SK-N-SH treated with all-trans-retinoic acid at 6 μM for 48 hours (cell line): Measurements from ENCODE around the gene PNMA6F.

Experiments
- ATAC-seq: fragments of 200-7000 bp; cut with Tn5 transposase; 3 replicates; pipeline ENCODE4 v1.9.1; 2020; ENCODE audit warnings: mild to moderate bottlenecking, moderate library complexity
- ARNTL ChIP-seq: fragments of 450-650 bp; formaldehyde crosslinking; IDR thresholded peaks from 2 replicates; pipeline ENCODE4 v1.5.0; 2020; ENCODE audit warnings: low read depth, mild to moderate bottlenecking, moderate library complexity, borderline replicate concordance
- BACH2 ChIP-seq: fragments of 250-450 bp; sonication (Bioruptor Pico); IDR thresholded peaks from 2 replicates; pipeline ENCODE4 v1.9.0; 2021; ENCODE audit warnings: mild to moderate bottlenecking, borderline replicate concordance
- CREB5 ChIP-seq: fragments of 250-450 bp; sonication (Bioruptor Pico); IDR thresholded peaks from 2 replicates; pipeline ENCODE4 v1.5.1; 2020; ENCODE audit warnings: low read depth, mild to moderate bottlenecking, moderate library complexity
- CSRNP3 ChIP-seq: fragments of 250-450 bp; sonication (Bioruptor Pico); IDR thresholded peaks from 2 replicates; pipeline ENCODE4 v1.5.1; 2021; ENCODE audit warnings: mild to moderate bottlenecking, moderate library complexity
- ESRRG ChIP-seq: fragments of 250-450 bp; sonication (Bioruptor Pico); IDR thresholded peaks from 2 replicates; pipeline ENCODE4 v1.6.1; 2021; ENCODE audit warnings: mild to moderate bottlenecking
- GLIS3 ChIP-seq: fragments of 250-450 bp; sonication (Bioruptor Pico); IDR thresholded peaks from 2 replicates; pipeline ENCODE4 v1.5.0; 2020; ENCODE audit warnings: mild to moderate bottlenecking, moderate library complexity
- ISL1 ChIP-seq: fragments of 250-450 bp; sonication (Bioruptor Pico); IDR thresholded peaks from 2 replicates; pipeline ENCODE4 v2.1.2; 2022; ENCODE audit warnings: mild to moderate bottlenecking, moderate library complexity
- OSR1 ChIP-seq: fragments of 250-450 bp; sonication (Bioruptor Pico); IDR thresholded peaks from 2 replicates; pipeline ENCODE4 v1.8.0; 2022; ENCODE audit warnings: moderate library complexity, mild to moderate bottlenecking, inconsistent platforms
- POU6F1 ChIP-seq: fragments of 250-450 bp; sonication (Bioruptor Pico); IDR thresholded peaks from 2 replicates; pipeline ENCODE4 v1.8.0; 2021; ENCODE audit warnings: low read depth, mild to moderate bottlenecking, moderate library complexity, borderline replicate concordance
- PPARA ChIP-seq: fragments of 250-450 bp; sonication (Bioruptor Pico); IDR thresholded peaks from 2 replicates; pipeline ENCODE4 v1.5.0; 2020; ENCODE audit warnings: mild to moderate bottlenecking, borderline replicate concordance
- RARB ChIP-seq: fragments of 250-450 bp; sonication (Bioruptor Pico); IDR thresholded peaks from 2 replicates; pipeline ENCODE4 v1.8.0; 2021; ENCODE audit warnings: mild to moderate bottlenecking, moderate library complexity
- SNAI2 ChIP-seq: fragments of 250-450 bp; sonication (Bioruptor Pico); IDR thresholded peaks from 2 replicates; pipeline ENCODE4 v1.5.0; 2020; ENCODE audit warnings: mild to moderate bottlenecking, moderate library complexity
- TCF4 ChIP-seq: fragments of 250-450 bp; sonication (Bioruptor Pico); IDR thresholded peaks from 2 replicates; pipeline ENCODE4 v1.8.0; 2021; ENCODE audit warnings: mild to moderate bottlenecking, moderate library complexity, borderline replicate concordance
- TOX ChIP-seq: fragments of 250-450 bp; sonication (Bioruptor Pico); IDR thresholded peaks from 2 replicates; pipeline ENCODE4 v1.8.0; 2021; ENCODE audit warnings: mild to moderate bottlenecking, moderate library complexity, borderline replicate concordance
- ZC3H10 ChIP-seq: fragments of 250-450 bp; sonication (Bioruptor Pico); IDR thresholded peaks from 2 replicates; pipeline ENCODE4 v1.5.1; 2021; ENCODE audit warnings: mild to moderate bottlenecking, moderate library complexity
- ZFP3 ChIP-seq: fragments of 250-450 bp; sonication (Bioruptor Pico); IDR thresholded peaks from 2 replicates; pipeline ENCODE4 v1.5.0; 2020; ENCODE audit warnings: mild to moderate bottlenecking, moderate library complexity
- ZFP30 ChIP-seq: fragments of 450-650 bp; formaldehyde crosslinking; IDR thresholded peaks from 2 replicates; pipeline ENCODE4 v1.5.0; 2022; ENCODE audit warnings: mild to moderate bottlenecking, moderate library complexity
- ZNF565 ChIP-seq: fragments of 450-650 bp; formaldehyde crosslinking; conservative IDR thresholded peaks from 2 replicates; pipeline ENCODE4 v1.5.0; 2020; ENCODE audit warnings: low read depth, mild to moderate bottlenecking, moderate library complexity
- ZNF8 ChIP-seq: fragments of 450-650 bp; formaldehyde crosslinking; IDR thresholded peaks from 2 replicates; pipeline ENCODE4 v1.5.0; 2020; ENCODE audit warnings: mild to moderate bottlenecking, moderate library complexity
- TF ChIP-seq, protein P1 (sequence below): fragments of 250-450 bp; sonication (Bioruptor Pico); IDR thresholded peaks from 2 replicates; pipeline ENCODE4 v1.8.0; 2020; ENCODE audit warnings: mild to moderate bottlenecking, moderate library complexity, borderline replicate concordance
- TF ChIP-seq, protein P2 (sequence below): fragments of 250-450 bp; sonication (Bioruptor Pico); IDR thresholded peaks from 2 replicates; pipeline ENCODE4 v1.5.0; 2020; ENCODE audit warnings: mild to moderate bottlenecking, moderate library complexity

PNMA6F gene

GRCh38 chrX:153319295-153320046 lies 2.1 kb downstream of the PNMA6F start:
- no peak for TF ChIP-seq ZFP3 (CRISPR knock-in tag)
- TF ChIP-seq GLIS3: no peak
- TF ChIP-seq, protein P1, sequence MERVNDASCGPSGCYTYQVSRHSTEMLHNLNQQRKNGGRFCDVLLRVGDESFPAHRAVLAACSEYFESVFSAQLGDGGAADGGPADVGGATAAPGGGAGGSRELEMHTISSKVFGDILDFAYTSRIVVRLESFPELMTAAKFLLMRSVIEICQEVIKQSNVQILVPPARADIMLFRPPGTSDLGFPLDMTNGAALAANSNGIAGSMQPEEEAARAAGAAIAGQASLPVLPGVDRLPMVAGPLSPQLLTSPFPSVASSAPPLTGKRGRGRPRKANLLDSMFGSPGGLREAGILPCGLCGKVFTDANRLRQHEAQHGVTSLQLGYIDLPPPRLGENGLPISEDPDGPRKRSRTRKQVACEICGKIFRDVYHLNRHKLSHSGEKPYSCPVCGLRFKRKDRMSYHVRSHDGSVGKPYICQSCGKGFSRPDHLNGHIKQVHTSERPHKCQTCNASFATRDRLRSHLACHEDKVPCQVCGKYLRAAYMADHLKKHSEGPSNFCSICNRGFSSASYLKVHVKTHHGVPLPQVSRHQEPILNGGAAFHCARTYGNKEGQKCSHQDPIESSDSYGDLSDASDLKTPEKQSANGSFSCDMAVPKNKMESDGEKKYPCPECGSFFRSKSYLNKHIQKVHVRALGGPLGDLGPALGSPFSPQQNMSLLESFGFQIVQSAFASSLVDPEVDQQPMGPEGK (CRISPR knock-in tag): no peak
- no peak for ATAC-seq

GRCh38 chrX:153318811-153319210 lies 2.8 kb downstream of the PNMA6F start:
- no peak for ATAC-seq
- no peak for TF ChIP-seq OSR1 (CRISPR knock-in tag)
- no peak for TF ChIP-seq PPARA
- TF ChIP-seq ZC3H10 (CRISPR knock-in tag): no peak
- no peak for TF ChIP-seq TOX (CRISPR knock-in tag)
- TF ChIP-seq RARB (CRISPR knock-in tag): no peak
- TF ChIP-seq CSRNP3 (CRISPR knock-in tag): no peak
- no peak for TF ChIP-seq CREB5 (CRISPR knock-in tag)
- no peak for TF ChIP-seq ZFP30
- TF ChIP-seq POU6F1 (CRISPR knock-in tag): no peak
- no peak for TF ChIP-seq SNAI2
- TF ChIP-seq ESRRG (CRISPR knock-in tag): no peak
- TF ChIP-seq ISL1 (CRISPR knock-in tag): no peak
- no peak for TF ChIP-seq BACH2 (CRISPR knock-in tag)
- TF ChIP-seq, protein P1 (CRISPR knock-in tag): no peak
- TF ChIP-seq GLIS3: no peak

DNA sequence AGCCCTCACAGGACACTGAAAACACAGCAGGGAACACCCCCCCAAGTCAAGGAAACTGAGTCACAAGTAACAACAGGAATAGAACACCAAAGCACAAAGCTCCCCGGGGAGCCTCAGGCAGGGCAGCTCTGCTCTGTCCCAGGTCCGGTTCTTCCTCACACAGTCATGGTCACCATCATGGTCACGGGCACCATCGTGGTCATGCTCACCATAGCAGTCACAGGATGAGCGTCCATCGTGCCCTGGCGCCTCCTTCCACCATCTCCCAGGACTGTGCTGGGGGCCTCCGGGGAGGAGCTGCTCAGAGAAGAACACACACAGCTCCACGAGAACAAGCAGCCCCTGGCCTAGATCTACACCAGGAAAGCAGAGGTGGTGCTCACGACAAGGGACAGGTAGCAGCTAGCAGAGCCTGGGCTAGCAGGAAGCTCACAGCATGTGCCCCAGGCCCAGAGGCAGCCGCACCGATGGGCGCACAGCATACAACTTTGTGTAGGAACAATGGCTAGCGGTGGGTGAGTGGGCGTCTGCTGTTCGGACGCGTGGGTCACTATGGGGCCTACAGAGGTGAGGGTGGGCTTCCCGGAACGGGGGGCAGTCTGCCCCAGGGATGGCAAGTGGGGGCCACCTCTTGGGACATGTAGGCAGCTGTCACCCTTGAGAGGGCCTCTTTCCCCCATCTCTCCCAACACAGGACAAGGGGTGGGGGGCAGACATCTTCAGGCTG lies 3.4 kb downstream of the PNMA6F start:
- no peak for ATAC-seq
- TF ChIP-seq CREB5 (CRISPR knock-in tag) (no peak), ZFP3 (CRISPR knock-in tag) (no peak), TCF4 (no peak), ZNF565 (CRISPR knock-in tag) (no peak), TOX (CRISPR knock-in tag) (no peak), ZNF8 (no peak), ZFP30 (no peak), ZC3H10 (CRISPR knock-in tag) (no peak), ARNTL (no peak), SNAI2 (no peak), OSR1 (CRISPR knock-in tag) (no peak), PPARA (no peak)
- TF ChIP-seq, protein P1 (CRISPR knock-in tag): no peak
- TF ChIP-seq, protein P2, sequence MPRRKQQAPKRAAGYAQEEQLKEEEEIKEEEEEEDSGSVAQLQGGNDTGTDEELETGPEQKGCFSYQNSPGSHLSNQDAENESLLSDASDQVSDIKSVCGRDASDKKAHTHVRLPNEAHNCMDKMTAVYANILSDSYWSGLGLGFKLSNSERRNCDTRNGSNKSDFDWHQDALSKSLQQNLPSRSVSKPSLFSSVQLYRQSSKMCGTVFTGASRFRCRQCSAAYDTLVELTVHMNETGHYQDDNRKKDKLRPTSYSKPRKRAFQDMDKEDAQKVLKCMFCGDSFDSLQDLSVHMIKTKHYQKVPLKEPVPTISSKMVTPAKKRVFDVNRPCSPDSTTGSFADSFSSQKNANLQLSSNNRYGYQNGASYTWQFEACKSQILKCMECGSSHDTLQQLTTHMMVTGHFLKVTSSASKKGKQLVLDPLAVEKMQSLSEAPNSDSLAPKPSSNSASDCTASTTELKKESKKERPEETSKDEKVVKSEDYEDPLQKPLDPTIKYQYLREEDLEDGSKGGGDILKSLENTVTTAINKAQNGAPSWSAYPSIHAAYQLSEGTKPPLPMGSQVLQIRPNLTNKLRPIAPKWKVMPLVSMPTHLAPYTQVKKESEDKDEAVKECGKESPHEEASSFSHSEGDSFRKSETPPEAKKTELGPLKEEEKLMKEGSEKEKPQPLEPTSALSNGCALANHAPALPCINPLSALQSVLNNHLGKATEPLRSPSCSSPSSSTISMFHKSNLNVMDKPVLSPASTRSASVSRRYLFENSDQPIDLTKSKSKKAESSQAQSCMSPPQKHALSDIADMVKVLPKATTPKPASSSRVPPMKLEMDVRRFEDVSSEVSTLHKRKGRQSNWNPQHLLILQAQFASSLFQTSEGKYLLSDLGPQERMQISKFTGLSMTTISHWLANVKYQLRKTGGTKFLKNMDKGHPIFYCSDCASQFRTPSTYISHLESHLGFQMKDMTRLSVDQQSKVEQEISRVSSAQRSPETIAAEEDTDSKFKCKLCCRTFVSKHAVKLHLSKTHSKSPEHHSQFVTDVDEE (CRISPR knock-in tag): no peak
